GM23338 (cell line): ENCODE results near the gene HBS1L.

ENCODE experiments used
- CREB1 ChIP-seq: fragments of 250-450 bp; sonication (Bioruptor Pico); IDR thresholded peaks from 2 replicates; pipeline ENCODE4 v1.5.0; 2020; ENCODE audit warnings: low read depth, mild to moderate bottlenecking, moderate library complexity
- EZH2 ChIP-seq: fragments of 200-600 bp; sonication (generic); IDR thresholded peaks from one replicate; pipeline ENCODE4 v1.8.0; 2017; ENCODE audit warnings: antibody characterized with exemption, mild to moderate bottlenecking, low read depth; ENCODE audit not compliant: unreplicated experiment
- EZH2phosphoT487 ChIP-seq: fragments of 200-600 bp; sonication (generic); IDR thresholded peaks from one replicate; pipeline ENCODE4 v1.8.1; 2018; ENCODE audit warnings: antibody characterized with exemption; ENCODE audit not compliant: unreplicated experiment
- JUNB ChIP-seq: IDR thresholded peaks from one replicate; pipeline ENCODE4 v1.6.1; 2016; ENCODE audit warnings: antibody characterized with exemption; ENCODE audit not compliant: unreplicated experiment
- NANOG ChIP-seq: IDR thresholded peaks from 2 replicates; pipeline ENCODE4 v1.6.1; 2016; ENCODE audit warnings: antibody characterized with exemption, borderline replicate concordance
- POLR2AphosphoS5 ChIP-seq: IDR thresholded peaks from 2 replicates; pipeline ENCODE4 v1.6.1; 2016; ENCODE audit warnings: antibody characterized with exemption, low read depth
- STAT1 ChIP-seq: IDR thresholded peaks from one replicate; pipeline ENCODE4 v1.6.1; 2016; ENCODE audit warnings: antibody characterized with exemption; ENCODE audit not compliant: unreplicated experiment
- ZNF114 ChIP-seq: fragments of 250-450 bp; sonication (Bioruptor Pico); IDR thresholded peaks from 2 replicates; pipeline ENCODE4 v1.5.0; 2020; ENCODE audit warnings: mild to moderate bottlenecking, moderate library complexity
- ZNF331 ChIP-seq: fragments of 250-450 bp; sonication (Bioruptor Pico); IDR thresholded peaks from 2 replicates; pipeline ENCODE4 v1.5.0; 2020; ENCODE audit warnings: low read depth, mild to moderate bottlenecking, moderate library complexity
- TF ChIP-seq, protein P1 (sequence below): IDR thresholded peaks from one replicate; pipeline ENCODE4 v1.6.1; 2018; ENCODE audit warnings: antibody characterized with exemption; ENCODE audit not compliant: unreplicated experiment
- TF ChIP-seq, protein P2 (sequence below), 2 experiments: fragments of 200-600 bp in 1 of 2; sonication (generic) in 1 of 2; conservative IDR thresholded peaks; 2 replicates each; pipeline versions ENCODE4 v1.5.1 to v1.6.1; 2016 to 2017; ENCODE audit warnings: antibody characterized with exemption in 2 of 2, low read depth in 2 of 2, mild to moderate bottlenecking in 2 of 2, moderate library complexity in 1 of 2
- TF ChIP-seq, protein P3 (sequence below): IDR thresholded peaks from 2 replicates; pipeline ENCODE4 v1.6.1; 2016; ENCODE audit warnings: antibody characterized with exemption
- TF ChIP-seq, protein P4 (sequence below): fragments of 250-450 bp; sonication (Bioruptor Pico); IDR thresholded peaks from 2 replicates; pipeline ENCODE4 v1.5.0; 2020; ENCODE audit warnings: mild to moderate bottlenecking, moderate library complexity

DNA sequence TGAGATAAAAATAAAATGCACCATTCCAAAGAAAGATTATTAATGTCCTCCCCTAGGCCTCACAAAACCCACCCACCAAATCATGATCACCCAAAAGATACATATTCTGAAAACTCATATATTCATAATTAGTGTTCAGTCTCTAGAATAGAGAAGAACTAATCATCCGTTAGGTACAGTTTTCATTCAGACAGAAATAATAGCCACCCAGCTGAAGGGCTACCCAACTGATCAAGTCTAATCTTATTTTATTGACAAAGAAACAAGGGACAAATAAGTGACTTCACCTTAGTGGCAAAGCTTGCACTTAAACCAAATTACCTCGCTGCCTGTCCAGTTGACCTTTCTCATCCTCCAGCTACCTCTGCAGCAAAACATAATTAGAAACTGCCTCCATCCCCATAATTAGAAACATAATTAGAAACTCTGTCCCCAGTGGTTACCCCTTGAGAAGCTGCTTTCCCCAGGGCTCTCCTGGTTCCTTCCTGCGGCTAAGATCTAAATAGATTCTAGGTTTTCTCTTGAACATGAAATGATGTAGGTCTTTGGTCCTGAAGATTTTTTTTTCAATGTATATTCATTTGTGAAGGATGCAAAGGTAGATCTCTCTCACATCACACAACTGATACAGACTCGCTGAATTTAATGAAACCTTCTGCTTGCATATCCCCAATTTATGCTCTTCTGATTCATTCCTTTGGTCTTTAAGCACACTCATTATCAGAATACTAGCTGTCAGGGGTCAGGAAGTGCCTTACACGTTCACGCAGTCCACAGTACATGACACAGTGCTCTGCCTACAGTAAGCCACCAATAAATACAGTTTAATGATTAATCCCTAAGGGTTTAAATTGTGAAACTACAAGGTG, 46.3 kb downstream of the HBS1L start:
- TF ChIP-seq, protein P1, sequence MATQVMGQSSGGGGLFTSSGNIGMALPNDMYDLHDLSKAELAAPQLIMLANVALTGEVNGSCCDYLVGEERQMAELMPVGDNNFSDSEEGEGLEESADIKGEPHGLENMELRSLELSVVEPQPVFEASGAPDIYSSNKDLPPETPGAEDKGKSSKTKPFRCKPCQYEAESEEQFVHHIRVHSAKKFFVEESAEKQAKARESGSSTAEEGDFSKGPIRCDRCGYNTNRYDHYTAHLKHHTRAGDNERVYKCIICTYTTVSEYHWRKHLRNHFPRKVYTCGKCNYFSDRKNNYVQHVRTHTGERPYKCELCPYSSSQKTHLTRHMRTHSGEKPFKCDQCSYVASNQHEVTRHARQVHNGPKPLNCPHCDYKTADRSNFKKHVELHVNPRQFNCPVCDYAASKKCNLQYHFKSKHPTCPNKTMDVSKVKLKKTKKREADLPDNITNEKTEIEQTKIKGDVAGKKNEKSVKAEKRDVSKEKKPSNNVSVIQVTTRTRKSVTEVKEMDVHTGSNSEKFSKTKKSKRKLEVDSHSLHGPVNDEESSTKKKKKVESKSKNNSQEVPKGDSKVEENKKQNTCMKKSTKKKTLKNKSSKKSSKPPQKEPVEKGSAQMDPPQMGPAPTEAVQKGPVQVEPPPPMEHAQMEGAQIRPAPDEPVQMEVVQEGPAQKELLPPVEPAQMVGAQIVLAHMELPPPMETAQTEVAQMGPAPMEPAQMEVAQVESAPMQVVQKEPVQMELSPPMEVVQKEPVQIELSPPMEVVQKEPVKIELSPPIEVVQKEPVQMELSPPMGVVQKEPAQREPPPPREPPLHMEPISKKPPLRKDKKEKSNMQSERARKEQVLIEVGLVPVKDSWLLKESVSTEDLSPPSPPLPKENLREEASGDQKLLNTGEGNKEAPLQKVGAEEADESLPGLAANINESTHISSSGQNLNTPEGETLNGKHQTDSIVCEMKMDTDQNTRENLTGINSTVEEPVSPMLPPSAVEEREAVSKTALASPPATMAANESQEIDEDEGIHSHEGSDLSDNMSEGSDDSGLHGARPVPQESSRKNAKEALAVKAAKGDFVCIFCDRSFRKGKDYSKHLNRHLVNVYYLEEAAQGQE = no peak
- TF ChIP-seq, protein P2, sequence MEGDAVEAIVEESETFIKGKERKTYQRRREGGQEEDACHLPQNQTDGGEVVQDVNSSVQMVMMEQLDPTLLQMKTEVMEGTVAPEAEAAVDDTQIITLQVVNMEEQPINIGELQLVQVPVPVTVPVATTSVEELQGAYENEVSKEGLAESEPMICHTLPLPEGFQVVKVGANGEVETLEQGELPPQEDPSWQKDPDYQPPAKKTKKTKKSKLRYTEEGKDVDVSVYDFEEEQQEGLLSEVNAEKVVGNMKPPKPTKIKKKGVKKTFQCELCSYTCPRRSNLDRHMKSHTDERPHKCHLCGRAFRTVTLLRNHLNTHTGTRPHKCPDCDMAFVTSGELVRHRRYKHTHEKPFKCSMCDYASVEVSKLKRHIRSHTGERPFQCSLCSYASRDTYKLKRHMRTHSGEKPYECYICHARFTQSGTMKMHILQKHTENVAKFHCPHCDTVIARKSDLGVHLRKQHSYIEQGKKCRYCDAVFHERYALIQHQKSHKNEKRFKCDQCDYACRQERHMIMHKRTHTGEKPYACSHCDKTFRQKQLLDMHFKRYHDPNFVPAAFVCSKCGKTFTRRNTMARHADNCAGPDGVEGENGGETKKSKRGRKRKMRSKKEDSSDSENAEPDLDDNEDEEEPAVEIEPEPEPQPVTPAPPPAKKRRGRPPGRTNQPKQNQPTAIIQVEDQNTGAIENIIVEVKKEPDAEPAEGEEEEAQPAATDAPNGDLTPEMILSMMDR (conservative IDR thresholded peaks at IDR 0.05; ENCODE audit: low read depth in 2 of 2) = no peak
- no peak for TF ChIP-seq NANOG
- TF ChIP-seq POLR2AphosphoS5 = no peak
- no peak for TF ChIP-seq EZH2
- TF ChIP-seq JUNB = no peak
- TF ChIP-seq ZNF331 (CRISPR knock-in tag) = no peak
- no peak for TF ChIP-seq EZH2phosphoT487
- TF ChIP-seq, protein P3, sequence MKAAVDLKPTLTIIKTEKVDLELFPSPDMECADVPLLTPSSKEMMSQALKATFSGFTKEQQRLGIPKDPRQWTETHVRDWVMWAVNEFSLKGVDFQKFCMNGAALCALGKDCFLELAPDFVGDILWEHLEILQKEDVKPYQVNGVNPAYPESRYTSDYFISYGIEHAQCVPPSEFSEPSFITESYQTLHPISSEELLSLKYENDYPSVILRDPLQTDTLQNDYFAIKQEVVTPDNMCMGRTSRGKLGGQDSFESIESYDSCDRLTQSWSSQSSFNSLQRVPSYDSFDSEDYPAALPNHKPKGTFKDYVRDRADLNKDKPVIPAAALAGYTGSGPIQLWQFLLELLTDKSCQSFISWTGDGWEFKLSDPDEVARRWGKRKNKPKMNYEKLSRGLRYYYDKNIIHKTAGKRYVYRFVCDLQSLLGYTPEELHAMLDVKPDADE = no peak
- no peak for TF ChIP-seq CREB1
- no peak for TF ChIP-seq STAT1
- TF ChIP-seq ZNF114 (CRISPR knock-in tag) = no peak
- TF ChIP-seq, protein P4, sequence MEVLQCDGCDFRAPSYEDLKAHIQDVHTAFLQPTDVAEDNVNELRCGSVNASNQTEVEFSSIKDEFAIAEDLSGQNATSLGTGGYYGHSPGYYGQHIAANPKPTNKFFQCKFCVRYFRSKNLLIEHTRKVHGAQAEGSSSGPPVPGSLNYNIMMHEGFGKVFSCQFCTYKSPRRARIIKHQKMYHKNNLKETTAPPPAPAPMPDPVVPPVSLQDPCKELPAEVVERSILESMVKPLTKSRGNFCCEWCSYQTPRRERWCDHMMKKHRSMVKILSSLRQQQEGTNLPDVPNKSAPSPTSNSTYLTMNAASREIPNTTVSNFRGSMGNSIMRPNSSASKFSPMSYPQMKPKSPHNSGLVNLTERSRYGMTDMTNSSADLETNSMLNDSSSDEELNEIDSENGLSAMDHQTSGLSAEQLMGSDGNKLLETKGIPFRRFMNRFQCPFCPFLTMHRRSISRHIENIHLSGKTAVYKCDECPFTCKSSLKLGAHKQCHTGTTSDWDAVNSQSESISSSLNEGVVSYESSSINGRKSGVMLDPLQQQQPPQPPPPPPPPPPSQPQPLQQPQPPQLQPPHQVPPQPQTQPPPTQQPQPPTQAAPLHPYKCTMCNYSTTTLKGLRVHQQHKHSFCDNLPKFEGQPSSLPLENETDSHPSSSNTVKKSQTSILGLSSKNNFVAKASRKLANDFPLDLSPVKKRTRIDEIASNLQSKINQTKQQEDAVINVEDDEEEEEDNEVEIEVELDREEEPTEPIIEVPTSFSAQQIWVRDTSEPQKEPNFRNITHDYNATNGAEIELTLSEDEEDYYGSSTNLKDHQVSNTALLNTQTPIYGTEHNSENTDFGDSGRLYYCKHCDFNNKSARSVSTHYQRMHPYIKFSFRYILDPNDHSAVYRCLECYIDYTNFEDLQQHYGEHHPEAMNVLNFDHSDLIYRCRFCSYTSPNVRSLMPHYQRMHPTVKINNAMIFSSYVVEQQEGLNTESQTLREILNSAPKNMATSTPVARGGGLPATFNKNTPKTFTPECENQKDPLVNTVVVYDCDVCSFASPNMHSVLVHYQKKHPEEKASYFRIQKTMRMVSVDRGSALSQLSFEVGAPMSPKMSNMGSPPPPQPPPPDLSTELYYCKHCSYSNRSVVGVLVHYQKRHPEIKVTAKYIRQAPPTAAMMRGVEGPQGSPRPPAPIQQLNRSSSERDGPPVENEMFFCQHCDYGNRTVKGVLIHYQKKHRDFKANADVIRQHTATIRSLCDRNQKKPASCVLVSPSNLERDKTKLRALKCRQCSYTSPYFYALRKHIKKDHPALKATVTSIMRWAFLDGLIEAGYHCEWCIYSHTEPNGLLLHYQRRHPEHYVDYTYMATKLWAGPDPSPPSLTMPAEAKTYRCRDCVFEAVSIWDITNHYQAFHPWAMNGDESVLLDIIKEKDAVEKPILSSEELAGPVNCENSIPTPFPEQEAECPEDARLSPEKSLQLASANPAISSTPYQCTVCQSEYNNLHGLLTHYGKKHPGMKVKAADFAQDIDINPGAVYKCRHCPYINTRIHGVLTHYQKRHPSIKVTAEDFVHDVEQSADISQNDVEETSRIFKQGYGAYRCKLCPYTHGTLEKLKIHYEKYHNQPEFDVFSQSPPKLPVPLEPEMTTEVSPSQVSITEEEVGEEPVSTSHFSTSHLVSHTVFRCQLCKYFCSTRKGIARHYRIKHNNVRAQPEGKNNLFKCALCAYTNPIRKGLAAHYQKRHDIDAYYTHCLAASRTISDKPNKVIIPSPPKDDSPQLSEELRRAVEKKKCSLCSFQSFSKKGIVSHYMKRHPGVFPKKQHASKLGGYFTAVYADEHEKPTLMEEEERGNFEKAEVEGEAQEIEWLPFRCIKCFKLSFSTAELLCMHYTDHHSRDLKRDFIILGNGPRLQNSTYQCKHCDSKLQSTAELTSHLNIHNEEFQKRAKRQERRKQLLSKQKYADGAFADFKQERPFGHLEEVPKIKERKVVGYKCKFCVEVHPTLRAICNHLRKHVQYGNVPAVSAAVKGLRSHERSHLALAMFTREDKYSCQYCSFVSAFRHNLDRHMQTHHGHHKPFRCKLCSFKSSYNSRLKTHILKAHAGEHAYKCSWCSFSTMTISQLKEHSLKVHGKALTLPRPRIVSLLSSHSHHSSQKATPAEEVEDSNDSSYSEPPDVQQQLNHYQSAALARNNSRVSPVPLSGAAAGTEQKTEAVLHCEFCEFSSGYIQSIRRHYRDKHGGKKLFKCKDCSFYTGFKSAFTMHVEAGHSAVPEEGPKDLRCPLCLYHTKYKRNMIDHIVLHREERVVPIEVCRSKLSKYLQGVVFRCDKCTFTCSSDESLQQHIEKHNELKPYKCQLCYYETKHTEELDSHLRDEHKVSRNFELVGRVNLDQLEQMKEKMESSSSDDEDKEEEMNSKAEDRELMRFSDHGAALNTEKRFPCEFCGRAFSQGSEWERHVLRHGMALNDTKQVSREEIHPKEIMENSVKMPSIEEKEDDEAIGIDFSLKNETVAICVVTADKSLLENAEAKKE (CRISPR knock-in tag) = no peak
